Glutamatergic neuron (in vitro differentiated cells): ENCODE data around the gene KRT6B. TPM values are rescaled to one million over a fixed set of nuclear protein-coding genes. Genes with fewer than 3 reads are reported as not detected.
"Not testable (repeated sequence)": the region's sequence is repeated elsewhere in the genome, so short reads cannot be mapped to it uniquely, and the experiment has no call there.

Source experiments
- DNase-seq: peaks from one replicate; pipeline ENCODE4 v3.0.0; 2022
- H3K27ac Mint-ChIP-seq: one replicate; pipeline ENCODE4 v1.8.0; 2020; ENCODE audit warnings: mild to moderate bottlenecking, mixed read lengths, inconsistent platforms; ENCODE audit not compliant: unreplicated experiment
- H3K27me3 Mint-ChIP-seq: one replicate; pipeline ENCODE4 v1.8.0; 2020; ENCODE audit warnings: mild to moderate bottlenecking, moderate library complexity, mixed read lengths, inconsistent platforms; ENCODE audit not compliant: unreplicated experiment
- H3K36me3 Mint-ChIP-seq: one replicate; pipeline ENCODE4 v1.8.0; 2020; ENCODE audit warnings: mild to moderate bottlenecking, mixed read lengths, inconsistent platforms; ENCODE audit not compliant: unreplicated experiment
- H3K4me1 Mint-ChIP-seq: one replicate; pipeline ENCODE4 v1.8.0; 2020; ENCODE audit warnings: mild to moderate bottlenecking, low read depth, mixed read lengths, inconsistent platforms; ENCODE audit not compliant: unreplicated experiment
- H3K4me3 Mint-ChIP-seq: one replicate; pipeline ENCODE4 v1.8.0; 2020; ENCODE audit warnings: mild to moderate bottlenecking, mixed read lengths, inconsistent platforms; ENCODE audit not compliant: unreplicated experiment
- H3K9me3 Mint-ChIP-seq: one replicate; pipeline ENCODE4 v1.8.0; 2020; ENCODE audit warnings: mild to moderate bottlenecking, moderate library complexity, mixed read lengths, inconsistent platforms; ENCODE audit not compliant: unreplicated experiment
- CTCF ChIP-seq: fragments of 200-600 bp; sonication (generic); IDR thresholded peaks from one replicate; pipeline ENCODE4 v1.5.0; 2021; ENCODE audit not compliant: partially characterized antibody, unreplicated experiment
- total RNA-seq: library from RNA; stranded (reverse); fragmentation: NEBNext Ultra II Directional; extraction: Animal tissue kit (Norgen Biotek cat#: 25700); gene quantifications from one replicate; pipeline ENCODE4 v1.2.1, GENCODE V29; 2021; ENCODE audit not compliant: unreplicated experiment

KRT6B gene
- total RNA-seq, 1 donor from 2014 or later: not detected

- H3K9me3 Mint-ChIP-seq: peaks cover 7% of the 10 kb centered on the region
- H3K36me3 Mint-ChIP-seq: peaks cover 5% of the 10 kb centered on the region
- no peak for DNase-seq
- H3K27me3 Mint-ChIP-seq: peaks cover 14% of the 10 kb centered on the region
- no peak overlapping the region for H3K4me3 Mint-ChIP-seq
- no peak overlapping the region for H3K27ac Mint-ChIP-seq
- H3K4me1 Mint-ChIP-seq: no peaks in the 10 kb centered on the region
- no peak for TF ChIP-seq CTCF
These were observed 37.0 kb downstream of the KRT6B start for GRCh38 chr12:52414936-52415335.

- DNase-seq: no peak
- Mint-ChIP-seq H3K4me3 (no peak overlapping the region), H3K9me3 (peaks cover 7% of the 10 kb centered on the region), H3K36me3 (peaks cover 5% of the 10 kb centered on the region), H3K27ac (no peak overlapping the region), H3K4me1 (no peaks in the 10 kb centered on the region), H3K27me3 (peaks cover 12% of the 10 kb centered on the region)
- TF ChIP-seq CTCF: no peak
These were observed 38.1 kb downstream of the KRT6B start for GRCh38 chr12:52413782-52414345.

- TF ChIP-seq CTCF: no peak
- Mint-ChIP-seq H3K4me3 (no peak overlapping the region), H3K9me3 (peaks cover 12% of the 10 kb centered on the region), H3K36me3 (peaks cover 8% of the 10 kb centered on the region), H3K4me1 (no peaks in the 10 kb centered on the region), H3K27me3 (peaks cover 16% of the 10 kb centered on the region), H3K27ac (no peak overlapping the region)
- DNase-seq: no peak
These were observed 38.7 kb downstream of the KRT6B start for GRCh38 chr12:52413202-52413601.

- TF ChIP-seq CTCF: no peak
These were observed 40.1 kb downstream of the KRT6B start for GRCh38 chr12:52411815-52412214.

GRCh38 chr12:52410589-52411248, 41.2 kb downstream of the KRT6B start:
- H3K36me3 Mint-ChIP-seq, H3K27ac Mint-ChIP-seq, H3K4me1 Mint-ChIP-seq, DNase-seq, H3K4me3 Mint-ChIP-seq: not testable (repeated sequence)
- Mint-ChIP-seq H3K27me3 (peaks cover 16% of the 10 kb centered on the region), H3K9me3 (peaks cover 13% of the 10 kb centered on the region)

More at GRCh38 chr12:52411815-52412214, 40.1 kb downstream of the KRT6B start:
- Mint-ChIP-seq H3K27ac (no peak overlapping the region), H3K36me3 (peaks cover 8% of the 10 kb centered on the region), H3K27me3 (peaks cover 16% of the 10 kb centered on the region), H3K4me3 (no peak overlapping the region), H3K9me3 (peaks cover 16% of the 10 kb centered on the region), H3K4me1 (no peaks in the 10 kb centered on the region)
- DNase-seq: no peak
